HepG2 (cell line): ENCODE results near the gene RUSF1. TPM values are rescaled to one million over a fixed set of nuclear protein-coding genes. Genes with fewer than 3 reads are reported as not detected.
A peak's percentile ranks its signal among the peaks of the same experiment; 100 is the strongest.

Source experiments
- ATAC-seq: fragments of 200-7000 bp; cut with Tn5 transposase; 3 replicates; pipeline ENCODE4 v1.9.1; 2020; ENCODE audit warnings: mild to moderate bottlenecking, moderate library complexity
- BruUV-seq: library from RNA; stranded (reverse); fragments of 400-500 nt; replicated peaks from 2 replicates; lab custom pipeline; 2021; lab: Mats Ljungman, UMichigan
- CTCF ChIA-PET: fragments of 300-600 bp; formaldehyde crosslinking; extraction: SDS; loops from one replicate; lab custom pipeline; 2021; ENCODE audit warnings: low total read pairs, inconsistent platforms, low intra/inter-chr PET ratio; lab: Yijun Ruan, JAX
- POLR2A ChIA-PET: fragments of 350-600 bp; sonication (Branson Sonifier 250); formaldehyde crosslinking; loops from one replicate; lab custom pipeline; 2020; ENCODE audit warnings: antibody characterized with exemption, inconsistent platforms; lab: Yijun Ruan, JAX
- DNase-seq: peaks from one replicate; pipeline ENCODE4 v3.0.0-alpha.2; 2015; ENCODE audit warnings: low spot score
- FAIRE-seq: peaks from 3 replicates; lab custom pipeline; 2011; peaks lifted over from hg19 to GRCh38; lab: Jason Lieb, UNC
- H2AFZ ChIP-seq: one replicate; pipeline ENCODE4 v1.6.1; 2011; ENCODE audit warnings: low read length, inconsistent platforms
- H3K27ac ChIP-seq: fragments of 300-600 bp; 3 replicates; pipeline ENCODE4 v1.8.0; 2011; ENCODE audit warnings: mixed run types, mild to moderate bottlenecking, mixed read lengths, low read length, inconsistent platforms; ENCODE audit not compliant: insufficient read depth; ENCODE audit errors: extremely low read length
- H3K27me3 ChIP-seq, 2 experiments: fragments of 200-600 bp in 1 of 2; 2 replicates in 1 of 2; 3 replicates in 1 of 2; pipeline versions ENCODE4 v1.6.0 to v1.8.0; 2011; ENCODE audit warnings: low read length in 2 of 2, mild to moderate bottlenecking in 2 of 2, moderate library complexity in 2 of 2, inconsistent platforms in 1 of 2; ENCODE audit not compliant: insufficient read depth in 2 of 2, control insufficient read depth in 1 of 2
- H3K36me3 ChIP-seq, 2 experiments: fragments of 200-600 bp in 1 of 2; replicated peaks in 1 of 2; 2 replicates in 1 of 2; 3 replicates in 1 of 2; pipeline versions ENCODE4 v1.5.1 to v1.8.0; 2011; ENCODE audit warnings: low read length in 2 of 2, inconsistent platforms in 1 of 2; ENCODE audit not compliant: insufficient read depth in 2 of 2, control insufficient read depth in 1 of 2
- H3K4me1 ChIP-seq: 2 replicates; pipeline ENCODE4 v1.5.1; 2012; ENCODE audit warnings: low read length, inconsistent platforms; ENCODE audit not compliant: insufficient read depth
- H3K4me2 ChIP-seq: 2 replicates; pipeline ENCODE4 v1.6.0; 2011; ENCODE audit warnings: low read depth, low read length, inconsistent platforms
- H3K4me3 ChIP-seq, 3 experiments: fragments of 200-600 bp in 1 of 3; sonication (generic), shearing (Covaris generic) in 1 of 3; replicated peaks in 1 of 3; 2 replicates each; pipeline ENCODE4 v1.5.1; 2011 to 2016; ENCODE audit warnings: low read length in 3 of 3, inconsistent platforms in 2 of 3, low read depth in 2 of 3, mild to moderate bottlenecking in 2 of 3, control low read depth in 1 of 3, mixed read lengths in 1 of 3; ENCODE audit not compliant: insufficient read depth in 1 of 3
- H3K79me2 ChIP-seq: one replicate; pipeline ENCODE4 v1.6.1; 2011; ENCODE audit warnings: low read length, inconsistent platforms; ENCODE audit not compliant: insufficient read depth
- H3K9ac ChIP-seq: 2 replicates; pipeline ENCODE4 v1.6.0; 2011; ENCODE audit warnings: mild to moderate bottlenecking, low read depth, low read length, inconsistent platforms; ENCODE audit not compliant: insufficient read depth
- H3K9me3 ChIP-seq: 2 replicates; pipeline ENCODE4 v1.5.1; 2012; ENCODE audit warnings: mild to moderate bottlenecking, low read length
- H4K20me1 ChIP-seq: 2 replicates; pipeline ENCODE4 v1.6.0; 2011; ENCODE audit warnings: inconsistent platforms, mild to moderate bottlenecking, low read length, moderate library complexity; ENCODE audit not compliant: insufficient read depth
- BORCS8-MEF2B ChIP-seq: sonication (generic); formaldehyde crosslinking; IDR thresholded peaks from 2 replicates; pipeline ENCODE4 v1.8.0; 2022; ENCODE audit warnings: mild to moderate bottlenecking, missing genetic modification reagents
- CTCF ChIP-seq: sonication (generic); formaldehyde crosslinking; IDR thresholded peaks from 2 replicates; pipeline ENCODE4 v1.5.0; 2020; ENCODE audit warnings: mild to moderate bottlenecking, missing genetic modification reagents, moderate library complexity
- GABPB1 ChIP-seq: IDR thresholded peaks from 2 replicates; pipeline ENCODE4 v1.6.1; 2016; ENCODE audit warnings: mild to moderate bottlenecking, missing genetic modification reagents, moderate library complexity, missing compliant biosample characterization
- HNRNPLL ChIP-seq: fragments of 200-400 bp; formaldehyde crosslinking; IDR thresholded peaks from 2 replicates; pipeline ENCODE4 v1.6.1; 2017; ENCODE audit warnings: mild to moderate bottlenecking, low read depth, low read length; ENCODE audit not compliant: poor library complexity, severe bottlenecking
- MTF2 ChIP-seq: sonication (generic); formaldehyde crosslinking; IDR thresholded peaks from 2 replicates; pipeline ENCODE4 v1.5.0; 2020; ENCODE audit warnings: missing genetic modification reagents, borderline replicate concordance
- RARA ChIP-seq: IDR thresholded peaks from 2 replicates; pipeline ENCODE4 v1.6.1; 2016; ENCODE audit warnings: missing genetic modification reagents, missing compliant biosample characterization
- RNF2 ChIP-seq: fragments of 450-650 bp; conservative IDR thresholded peaks from 2 replicates; pipeline ENCODE4 v1.6.1; 2016; ENCODE audit warnings: low read depth
- ZBTB14 ChIP-seq: sonication (generic); formaldehyde crosslinking; IDR thresholded peaks from 2 replicates; pipeline ENCODE4 v1.4.0; 2020; ENCODE audit warnings: missing genetic modification reagents
- ZNF513 ChIP-seq: sonication (generic); formaldehyde crosslinking; conservative IDR thresholded peaks from 2 replicates; pipeline ENCODE4 v1.5.0; 2020; ENCODE audit warnings: missing genetic modification reagents
- ZNF614 ChIP-seq: IDR thresholded peaks from 2 replicates; pipeline ENCODE4 v1.6.1; 2018; ENCODE audit warnings: missing biosample characterization, missing genetic modification reagents, inconsistent platforms, borderline replicate concordance
- ZNF687 ChIP-seq: sonication (generic); formaldehyde crosslinking; IDR thresholded peaks from 2 replicates; pipeline ENCODE4 v1.5.1; 2020; ENCODE audit warnings: mild to moderate bottlenecking, missing genetic modification reagents, moderate library complexity
- ZNF777 ChIP-seq: sonication (generic); formaldehyde crosslinking; IDR thresholded peaks from 2 replicates; pipeline ENCODE4 v1.4.0; 2020; ENCODE audit warnings: missing genetic modification reagents
- WGBS: methylation state at CpG from one replicate; pipeline ENCODE4 v1.1.6; 2017; ENCODE audit warnings: low lambda C conversion rate; 5-methylcytosine and 5-hydroxymethylcytosine counted together
- in situ Hi-C: cut with HindIII; loops from 2 replicates; pipeline ENCODE4 v1.10.0; 2017; ENCODE audit warnings: low pct_unique_long_range_greater_than_20kb; ENCODE audit not compliant: extremely low pct_ligation_motif_present
- intact Hi-C: fragments of 100-400 bp; cut with micrococcal nuclease; formaldehyde crosslinking; loops from one replicate; pipeline ENCODE4 v1.10.0; 2022; ENCODE audit not compliant: unreplicated experiment
- polyA plus RNA-seq, 8 experiments: library from polyadenylated mRNA; depleted of rRNA in 3 of 8; stranded (reverse) in 7 of 8; unstranded in 1 of 8; fragments of >200 nt; fragmentation: Illumina TruSeq in 4 of 8; extraction: Trizol in 4 of 8; gene quantifications; 2 replicates each; pipeline versions ENCODE4 v1.2.1 to v1.2.3, GENCODE V29; 2011 to 2016; ENCODE audit warnings: low read depth in 4 of 8, missing spikeins in 1 of 8, mixed read lengths in 1 of 8; ENCODE audit not compliant: insufficient read depth in 1 of 8
- total RNA-seq, 5 experiments: library from RNA; depleted of rRNA; stranded (reverse); fragments of >200 nt; fragmentation: Illumina TruSeq; extraction: Trizol; gene quantifications; 2 replicates each; pipeline ENCODE4 v1.2.3, GENCODE V29; 2016; ENCODE audit warnings: low read depth in 1 of 5

RUSF1 gene
- total and polyA plus RNA-seq, 2 of the 13 experiments (the other 11 are each of a cell fraction or from before 2014, with no cell fraction given): 40.8 to 50.2 TPM

- BruUV-seq: no TSS peak
- peak; percentile 90 for ATAC-seq
- no peak for FAIRE-seq
- 0 out of 2 replicates have a peak, but pooled peaks have one; percentile 49 for TF ChIP-seq ZBTB14 (CRISPR knock-in tag)
- 0 out of 2 replicates have a peak, but pooled peaks have one; percentile 17 for TF ChIP-seq RARA (CRISPR knock-in tag)
- TF ChIP-seq HNRNPLL: peak; percentile 56
- TF ChIP-seq MTF2: 0 out of 2 replicates have a peak, but pooled peaks have one; percentile 24
- TF ChIP-seq RNF2: 0 out of 2 replicates have a peak, but pooled peaks have one; percentile 48
- TF ChIP-seq GABPB1 (CRISPR knock-in tag): peak; percentile 39; the same call in 1 of the 2 replicates
- peak; percentile 53 for TF ChIP-seq ZNF777 (CRISPR knock-in tag)
- no peak for TF ChIP-seq ZNF614 (CRISPR knock-in tag)
- TF ChIP-seq CTCF: peak; percentile 42; the same call in 1 of the 2 replicates
- TF ChIP-seq BORCS8-MEF2B (CRISPR knock-in tag): no peak
- TF ChIP-seq ZNF513: no peak
- TF ChIP-seq ZNF687: peak; percentile 34; the same call in 1 of the 2 replicates
These were observed 29.4 kb upstream of the RUSF1 start for GRCh38 chr16:31537362-31538242.

More at GRCh38 chr16:31537362-31538242, 29.4 kb upstream of the RUSF1 start:
- in situ Hi-C loops: no loop called here
- H3K9ac ChIP-seq: no peak overlapping the region; the same call in 1 of the 2 replicates
- 51% methylated on average over 12 of the region's 57 CpGs for WGBS
- CTCF ChIA-PET: no interaction called here
- no peak for DNase-seq
- POLR2A ChIA-PET: no interaction called here
- no peak overlapping the region for H2AFZ ChIP-seq
- H3K4me3 ChIP-seq: peak overlapping the region; percentile 44 to 59 (median 51); a peak in 4 of 6 replicates
- no peaks in the 10 kb centered on the region for H4K20me1 ChIP-seq
- H3K79me2 ChIP-seq: no peaks in the 10 kb centered on the region
- peaks cover 24% of the 10 kb centered on the region for H3K9me3 ChIP-seq
- H3K36me3 ChIP-seq: no peaks in the 10 kb centered on the region
- peaks cover 3 to 27% of the 10 kb centered on the region in 2 experiments; a peak in 4 of 5 replicates for H3K27me3 ChIP-seq
- peak overlapping the region; percentile 55 for H3K4me2 ChIP-seq
- intact Hi-C loops: no loop called here
- H3K27ac ChIP-seq: no peak overlapping the region
- H3K4me1 ChIP-seq: no peaks in the 10 kb centered on the region
